ENCODE data around the gene ETS2. TPM values are rescaled to one million over a fixed set of nuclear protein-coding genes. Genes with fewer than 3 reads are reported as not detected.

The ETS2 gene
- polyA plus RNA-seq, 1 donor, result 42.0 TPM

DNA sequence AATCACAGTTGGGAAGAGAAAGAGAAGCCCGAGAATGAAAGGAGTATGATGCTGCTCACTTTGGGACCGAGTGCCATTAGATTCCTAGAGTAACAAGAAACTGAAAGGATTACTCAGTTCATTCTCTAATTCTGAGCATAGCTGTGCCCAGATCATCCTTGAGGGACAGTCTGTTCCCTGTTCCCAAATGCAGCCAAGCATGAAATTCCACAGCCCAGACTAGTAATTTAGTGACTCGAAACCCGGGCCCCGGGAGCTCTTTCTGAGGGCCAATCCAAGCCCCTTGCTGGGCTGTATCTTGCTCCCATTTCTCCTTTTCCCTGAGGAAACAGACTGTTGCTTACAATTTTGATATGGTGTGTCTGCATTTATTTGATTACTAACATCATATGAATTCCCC lies 30.0 kb upstream of the ETS2 start:
- no peak for DNase-seq

GRCh38 chr21:38777015-38777414 lies 28.7 kb upstream of the ETS2 start:
- DNase-seq, result no peak

DNA sequence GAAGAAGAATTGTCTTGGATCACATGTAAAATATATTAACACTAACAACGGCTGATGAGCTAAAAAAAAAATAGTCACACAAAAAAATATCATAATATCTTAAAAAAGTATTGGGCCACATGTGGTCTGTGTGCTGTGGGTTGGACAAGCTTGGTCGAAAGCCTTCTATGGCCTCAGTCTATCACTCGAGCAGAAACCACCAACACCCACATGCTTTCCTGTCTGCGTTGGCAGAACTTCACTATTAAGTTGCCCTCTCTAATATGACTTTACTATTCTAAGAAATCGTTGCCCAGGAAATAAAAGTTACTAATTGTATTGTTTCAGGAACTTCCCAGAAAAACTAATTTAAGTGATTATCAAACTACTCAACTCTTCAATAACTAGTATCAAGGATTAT lies 28.2 kb upstream of the ETS2 start:
- DNase-seq, result no peak

GRCh38 chr21:38780879-38781278 lies 24.9 kb upstream of the ETS2 start:
- DNase-seq, result no peak

- DNase-seq, result no peak
Observed at GRCh38 chr21:38784458-38785266, 21.1 kb upstream of the ETS2 start.

DNA sequence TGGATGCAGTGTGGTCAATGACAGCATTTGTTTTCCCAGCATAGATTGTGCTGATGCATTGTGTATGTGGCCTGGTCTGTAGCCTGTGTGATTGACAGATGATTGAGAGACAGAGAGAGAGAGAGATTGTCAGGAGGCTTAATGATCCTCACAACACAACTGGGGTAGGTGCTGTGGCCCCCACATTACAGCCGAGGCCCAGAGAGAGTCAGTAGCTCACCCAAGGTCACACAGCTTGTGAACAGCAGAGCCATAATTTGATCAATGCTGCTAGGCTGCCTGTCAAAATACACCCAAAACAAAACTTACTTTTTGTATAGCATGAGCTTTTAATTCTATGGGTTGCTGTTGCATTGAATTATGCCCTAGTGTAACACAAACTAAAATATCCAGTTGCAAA lies 20.2 kb upstream of the ETS2 start:
- no peak for DNase-seq

DNA sequence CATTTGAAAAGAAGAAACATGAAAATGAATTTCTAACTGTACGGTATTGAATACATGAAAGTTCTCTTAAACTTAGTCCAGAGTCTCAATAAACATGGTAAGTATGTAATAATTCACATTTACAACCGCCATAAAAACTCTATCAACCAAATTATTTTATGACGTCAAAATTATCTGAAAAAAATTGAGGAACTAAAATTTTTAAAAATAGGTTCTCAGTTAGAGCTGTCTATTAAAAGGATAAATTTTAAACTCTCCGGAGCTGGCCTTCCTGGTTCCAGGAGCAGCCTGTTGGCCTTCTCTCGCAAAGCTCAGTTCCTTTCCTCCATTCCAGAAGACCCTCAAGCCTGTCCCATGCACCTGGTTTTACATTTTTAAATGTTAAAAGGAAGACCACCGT lies 18.7 kb upstream of the ETS2 start:
- DNase-seq, result no peak

- no peak for DNase-seq
Observed at GRCh38 chr21:38787461-38788274, 18.1 kb upstream of the ETS2 start.

GRCh38 chr21:38788275-38788905 lies 17.3 kb upstream of the ETS2 start:
- no peak for DNase-seq

GRCh38 chr21:38789275-38789674 lies 16.5 kb upstream of the ETS2 start:
- DNase-seq, result no peak

- no peak for DNase-seq
Observed at GRCh38 chr21:38790059-38790458, 15.7 kb upstream of the ETS2 start.

GRCh38 chr21:38790961-38791360 lies 14.8 kb upstream of the ETS2 start:
- no peak for DNase-seq

DNA sequence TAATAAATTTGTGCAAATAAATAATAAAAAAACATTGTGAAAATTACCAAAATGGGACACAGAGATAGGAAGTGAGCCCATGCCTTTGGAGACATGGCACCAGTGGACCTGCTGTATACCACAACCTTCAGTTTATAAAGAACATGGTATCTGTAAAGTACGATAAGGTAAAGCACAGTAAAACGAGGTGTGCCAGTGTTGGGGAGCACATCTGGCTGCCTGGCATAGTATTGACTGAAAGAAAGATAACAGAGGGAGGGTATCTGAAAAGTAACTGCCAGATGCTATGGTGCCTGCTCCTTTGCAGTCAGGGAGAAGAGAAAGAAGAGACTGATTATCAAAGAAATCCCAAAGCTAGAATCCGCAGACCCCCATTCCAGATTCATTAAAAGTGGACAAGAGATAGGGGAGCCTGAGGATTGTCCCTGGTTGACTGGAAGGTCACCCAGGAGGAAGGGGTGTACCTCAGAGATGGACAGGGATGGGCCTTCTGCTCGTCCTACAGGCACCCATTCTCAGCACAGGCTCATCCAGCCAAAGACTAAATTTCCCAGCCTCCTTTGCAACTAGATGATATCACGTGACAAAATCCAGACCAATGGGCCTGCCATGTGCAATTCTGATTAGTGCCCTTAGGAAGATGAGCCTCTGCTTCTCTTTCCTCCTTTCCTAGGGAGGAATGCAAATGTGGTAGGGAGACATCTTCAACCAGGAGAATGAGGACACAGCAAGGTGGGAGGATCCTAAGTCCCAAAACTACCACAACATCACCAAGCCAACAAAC lies 12.9 kb upstream of the ETS2 start:
- DNase-seq, result no peak

- DNase-seq, result no peak
Observed at GRCh38 chr21:38793926-38794713, 11.6 kb upstream of the ETS2 start.

DNA sequence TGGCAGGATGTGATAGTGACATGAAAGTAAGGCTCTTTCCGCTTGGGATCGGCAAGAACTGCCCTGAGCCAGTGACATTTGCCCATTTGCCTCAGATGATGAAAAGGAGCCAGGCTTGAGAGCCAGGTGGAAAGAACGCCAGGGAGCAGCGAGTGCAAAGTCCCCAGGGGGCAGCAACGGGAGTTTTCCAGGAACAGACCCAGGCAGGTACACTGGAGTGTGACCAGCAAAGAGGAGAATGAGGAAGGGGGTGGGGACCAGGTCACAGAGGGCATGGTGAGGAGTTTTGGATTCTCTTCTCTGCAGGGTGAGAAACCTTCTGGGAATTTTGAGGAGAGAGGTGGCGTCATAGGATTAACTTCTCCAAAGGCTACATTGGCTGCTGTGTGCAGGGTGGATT lies 10.8 kb upstream of the ETS2 start:
- no peak for DNase-seq

DNA sequence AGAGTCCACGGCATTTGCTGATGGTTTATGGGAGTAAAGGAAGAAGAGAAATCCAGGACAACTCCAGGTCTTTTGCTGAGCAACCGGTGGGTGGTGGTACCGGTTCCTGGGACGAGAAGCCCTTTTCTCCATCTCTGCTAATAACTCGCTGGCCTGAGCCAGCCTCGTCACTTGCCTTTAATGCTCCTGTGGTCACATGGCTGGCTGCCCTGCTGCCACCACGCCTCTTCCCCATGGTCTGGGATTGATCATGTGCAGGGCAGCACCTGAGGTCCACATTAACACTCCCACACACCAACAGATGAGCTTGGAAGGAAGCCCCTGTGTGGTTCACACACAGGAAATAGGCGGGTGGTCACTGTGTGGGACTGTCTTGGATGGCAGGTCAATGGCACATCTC lies 10.3 kb upstream of the ETS2 start:
- no peak for DNase-seq

- no peak for DNase-seq
Observed at GRCh38 chr21:38796424-38796823, 9.3 kb upstream of the ETS2 start.

DNA sequence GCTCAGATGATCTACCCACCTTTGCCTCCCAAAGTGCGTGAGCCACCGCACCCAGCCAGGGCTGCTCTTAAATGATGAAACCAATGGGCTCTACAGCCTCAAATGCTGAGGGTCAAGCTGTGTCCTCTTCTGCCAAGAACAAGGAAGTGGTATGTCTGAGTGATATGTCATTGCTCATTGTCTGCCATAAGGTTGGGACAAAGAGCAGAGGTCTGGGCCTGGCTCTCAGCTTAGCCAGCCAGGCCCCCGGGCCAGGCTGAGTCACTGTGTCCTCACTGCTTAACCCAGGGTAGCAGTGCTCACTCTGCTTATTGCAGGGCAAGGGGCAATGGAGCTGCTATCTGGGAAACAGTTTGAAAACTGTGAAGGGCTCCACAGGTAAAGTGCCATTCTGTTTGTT lies 8.3 kb upstream of the ETS2 start:
- DNase-seq, result no peak

- DNase-seq, result no peak
Observed at GRCh38 chr21:38798081-38798480, 7.6 kb upstream of the ETS2 start.

DNA sequence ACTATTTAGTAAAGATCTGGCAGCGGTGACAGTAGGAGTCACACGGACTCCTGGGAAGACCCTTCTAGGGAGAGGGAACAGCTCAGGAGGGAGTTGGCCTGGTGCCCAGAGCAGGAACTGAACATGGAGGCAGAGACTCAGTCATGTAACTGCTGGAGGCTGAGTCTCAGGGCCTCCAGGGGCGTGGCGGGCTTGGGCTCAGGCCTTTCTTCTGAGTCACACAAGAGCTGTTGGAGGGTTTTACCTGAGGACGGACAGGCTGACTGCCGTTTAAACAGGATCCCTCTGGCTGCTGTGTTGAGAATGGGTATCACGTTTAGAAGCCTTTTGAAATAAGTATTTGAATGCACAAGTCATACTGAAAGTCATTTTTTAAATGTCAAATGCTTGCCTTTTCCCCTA lies 7.2 kb upstream of the ETS2 start:
- no peak for DNase-seq

DNA sequence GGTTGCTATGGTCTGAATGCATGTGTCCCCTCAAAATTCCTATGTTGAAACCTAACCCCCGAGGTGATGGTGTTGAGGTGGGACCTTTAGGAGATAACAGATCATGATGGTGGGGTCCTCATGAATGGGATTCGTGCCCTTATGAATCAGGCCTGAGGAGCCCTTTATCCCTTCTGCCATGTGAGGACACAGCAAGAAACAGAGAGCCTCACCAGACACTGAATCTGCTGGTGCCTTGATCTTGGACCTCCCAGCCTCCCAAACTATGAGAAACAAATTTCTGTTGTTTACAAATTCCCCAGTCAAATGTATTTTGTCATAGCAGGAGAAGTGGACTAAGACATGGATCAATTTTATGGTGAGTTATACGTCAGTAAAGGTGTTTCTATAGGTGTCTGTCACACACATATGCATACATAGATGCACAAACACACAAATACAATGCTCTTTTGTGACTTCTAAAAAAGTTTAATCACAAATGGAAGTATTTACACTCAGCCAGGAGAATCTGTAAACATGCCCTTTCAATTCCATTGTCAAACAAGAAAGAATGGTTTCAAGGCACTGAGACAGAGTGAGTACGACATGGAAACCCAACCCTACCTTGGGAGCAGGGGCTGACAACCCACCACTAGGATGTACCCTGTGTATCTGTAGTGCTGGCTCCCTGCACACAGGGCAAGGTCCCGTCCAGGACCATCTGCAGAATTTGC lies 5.5 kb upstream of the ETS2 start:
- DNase-seq, result no peak
